GM18951 (cell line): Measurements from ENCODE around the gene TAGLN2.

Experiments used
- POLR2A ChIP-seq: IDR thresholded peaks from 4 replicates; pipeline ENCODE4 v1.6.1; 2011; ENCODE audit warnings: mild to moderate bottlenecking; ENCODE audit not compliant: insufficient read length, insufficient read depth; ENCODE audit errors: extremely low read depth
- in situ Hi-C: fragments of 300-500 bp; cut with MboI; formaldehyde crosslinking; loops from one replicate; pipeline ENCODE4 v1.12.0; 2022; ENCODE audit warnings: low sequenced_read_pairs, mixed read lengths, inconsistent platforms; ENCODE audit not compliant: unreplicated experiment

The TAGLN2 gene

DNA sequence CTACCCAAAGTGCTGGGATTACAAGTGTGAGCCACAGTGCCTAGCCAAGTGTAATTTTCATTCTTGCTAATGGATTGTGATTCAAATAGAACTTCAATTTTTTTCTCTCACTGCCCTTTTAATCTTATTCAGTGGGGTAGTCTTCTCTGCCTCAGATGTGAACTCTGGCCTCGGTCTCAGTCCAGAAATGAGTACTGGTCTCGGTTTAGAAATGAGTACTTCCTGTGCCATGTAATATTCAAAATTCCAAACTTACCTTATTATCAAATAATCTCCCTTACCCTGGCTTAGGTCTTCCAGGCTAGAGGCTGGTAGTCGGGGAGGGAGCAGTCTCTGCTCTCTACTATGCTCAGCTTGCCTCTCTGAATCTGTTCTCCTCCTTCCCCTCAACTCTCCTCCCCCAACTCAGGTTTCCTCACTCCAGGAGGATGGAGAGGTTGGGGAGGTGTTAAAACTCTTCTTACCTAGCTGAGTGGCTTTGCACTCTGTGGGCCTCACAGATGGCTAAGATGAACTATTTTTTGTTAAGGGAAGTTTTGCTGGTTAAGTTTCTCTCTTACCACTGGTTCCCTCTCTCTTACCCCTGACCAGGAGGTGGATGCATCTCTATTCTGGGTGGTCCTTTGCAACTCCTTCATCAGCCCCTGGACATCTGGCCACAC lies 33.5 kb upstream of the TAGLN2 start:
- TF ChIP-seq POLR2A, result no peak
- in situ Hi-C loops, result no loop called here

GRCh38 chr1:159957824-159958268 lies 32.5 kb upstream of the TAGLN2 start:
- TF ChIP-seq POLR2A, result no peak
- in situ Hi-C loops, result no loop called here

DNA sequence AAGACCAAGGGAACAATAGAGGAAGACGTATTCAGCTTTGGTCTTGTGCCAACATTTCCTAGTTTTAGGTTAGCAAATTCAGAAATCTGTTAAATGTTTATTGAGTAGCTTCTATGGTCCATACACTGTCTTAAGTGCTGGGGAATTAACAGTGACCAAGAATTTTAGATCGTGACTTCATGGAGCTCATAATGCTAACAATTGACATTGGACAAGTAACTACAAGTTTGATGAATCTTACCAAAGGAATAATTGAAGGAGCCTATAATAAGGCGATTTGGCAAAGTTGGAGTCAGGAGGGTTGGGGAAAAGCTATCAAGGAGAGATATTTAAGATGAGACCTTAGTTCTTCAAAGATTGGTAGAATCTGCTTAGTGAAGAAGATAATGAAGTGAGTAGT lies 30.1 kb upstream of the TAGLN2 start:
- TF ChIP-seq POLR2A, result no peak
- in situ Hi-C loops, result no loop called here

DNA sequence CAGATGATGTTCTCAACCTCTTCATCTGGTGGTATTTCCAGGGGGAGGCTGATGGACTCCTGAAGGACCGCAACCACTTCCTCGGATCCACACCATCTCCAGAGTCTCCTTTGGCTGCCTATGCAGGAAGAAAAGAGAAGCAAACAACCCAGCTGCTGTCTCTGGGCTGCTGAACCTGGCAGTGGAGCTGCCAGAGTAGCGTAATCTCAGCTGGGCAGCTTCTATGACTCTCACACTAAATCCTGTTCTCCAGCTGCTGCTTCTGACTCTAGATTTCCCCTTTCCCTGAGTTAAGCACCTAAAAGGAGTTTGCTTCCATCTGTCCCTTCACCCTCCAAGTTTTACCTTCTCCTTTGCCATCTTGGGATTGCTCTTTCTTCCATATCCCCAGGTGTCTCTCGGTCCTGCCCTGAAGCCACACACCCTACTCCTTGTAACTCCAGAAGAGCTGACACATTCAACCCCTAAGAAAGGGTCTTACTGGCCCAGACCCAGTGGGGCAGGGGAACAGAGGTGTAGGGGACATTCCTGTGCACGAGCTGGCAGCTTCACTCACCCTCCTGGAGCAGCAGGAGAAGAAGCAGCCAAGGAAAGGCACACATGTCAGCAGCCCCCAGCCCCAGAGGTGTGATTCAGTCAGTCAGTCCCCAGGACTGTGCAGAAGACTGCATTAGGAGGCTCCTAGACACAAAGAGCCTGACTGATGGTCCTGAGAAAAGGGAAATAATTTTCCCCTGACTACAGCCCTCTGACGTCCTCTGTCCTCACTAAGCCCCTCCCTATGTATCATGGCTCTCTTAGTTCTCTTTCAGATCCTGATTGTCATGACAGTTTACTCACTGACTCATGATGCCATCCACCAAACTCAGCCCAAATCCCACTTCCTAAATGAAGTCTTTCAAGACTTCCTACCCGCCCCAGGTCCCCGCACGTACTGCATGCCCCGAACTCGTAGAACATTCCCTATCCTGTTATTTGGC lies 28.5 kb upstream of the TAGLN2 start, which contains the start of gene SLAMF9:
TSS of gene SLAMF9 (minus strand) at position 702 of the 980 bp plus-strand sequence. CDS start at position 602, 100 bp downstream.
- in situ Hi-C loops, result no loop called here

DNA sequence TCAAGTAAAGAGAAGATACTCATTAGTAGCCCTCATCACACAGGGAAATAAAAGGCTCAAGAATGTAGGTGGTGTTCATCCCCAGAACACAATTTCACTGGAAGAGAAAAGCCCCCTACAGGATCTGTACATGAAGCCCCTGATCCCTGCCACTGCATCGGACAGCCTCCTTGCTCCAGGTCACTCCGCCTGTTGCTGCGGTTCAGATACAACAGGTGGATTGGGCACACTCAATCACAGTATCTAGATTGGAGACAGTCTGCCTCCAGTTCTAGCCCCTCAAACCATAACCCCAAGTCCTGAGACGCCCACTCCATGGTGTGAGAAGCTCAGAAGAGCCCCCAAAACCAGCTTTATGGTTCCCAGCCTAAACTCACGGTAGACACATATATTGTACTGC lies 27.6 kb upstream of the TAGLN2 start:
- TF ChIP-seq POLR2A, result no peak
- in situ Hi-C loops, result no loop called here

More for the DNA sequence above, 28.5 kb upstream of the TAGLN2 start, which contains the start of gene SLAMF9:
- no peak for TF ChIP-seq POLR2A

DNA sequence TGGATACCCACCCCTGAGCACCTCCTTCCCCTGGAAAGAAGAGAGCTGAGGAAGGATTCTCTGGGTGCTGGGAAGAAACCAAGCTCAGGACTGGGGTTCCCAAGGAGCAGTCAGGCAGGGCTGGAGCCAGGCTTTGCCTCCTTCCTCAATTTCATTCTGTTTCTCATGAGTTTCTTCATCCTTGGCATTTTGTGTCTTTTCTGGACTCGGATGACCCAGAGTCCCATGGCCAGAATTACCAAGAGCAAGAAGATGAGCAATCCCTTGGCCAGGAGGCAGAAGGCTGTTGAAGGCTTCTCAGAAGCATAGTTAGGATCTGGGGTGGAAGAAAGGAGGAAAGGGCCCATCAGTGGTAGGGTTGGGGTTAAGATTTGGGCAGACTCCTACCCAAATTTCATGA lies 26.2 kb upstream of the TAGLN2 start:
- TF ChIP-seq POLR2A, result no peak
- in situ Hi-C loops, result no loop called here

DNA sequence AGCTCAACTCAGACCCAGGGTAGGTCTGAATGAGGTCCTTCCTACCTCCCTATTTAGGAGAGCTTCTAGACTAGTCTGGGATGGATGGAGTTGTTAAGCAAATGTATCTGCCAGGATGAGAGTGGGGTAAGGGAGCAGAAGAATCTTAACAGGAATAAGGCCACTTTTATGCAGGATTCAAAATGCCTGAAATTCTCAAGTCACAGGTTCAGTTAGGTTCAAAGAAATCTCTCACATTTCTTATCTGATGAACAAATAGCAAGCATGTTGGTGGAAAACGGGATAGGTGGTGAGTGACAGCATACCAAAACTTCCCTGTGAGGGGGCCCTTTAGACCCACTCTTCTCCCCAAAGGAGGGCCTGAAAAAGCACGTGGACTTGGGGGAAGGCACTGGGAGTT lies 25.7 kb upstream of the TAGLN2 start:
- no peak for TF ChIP-seq POLR2A
- in situ Hi-C loops, result no loop called here

DNA sequence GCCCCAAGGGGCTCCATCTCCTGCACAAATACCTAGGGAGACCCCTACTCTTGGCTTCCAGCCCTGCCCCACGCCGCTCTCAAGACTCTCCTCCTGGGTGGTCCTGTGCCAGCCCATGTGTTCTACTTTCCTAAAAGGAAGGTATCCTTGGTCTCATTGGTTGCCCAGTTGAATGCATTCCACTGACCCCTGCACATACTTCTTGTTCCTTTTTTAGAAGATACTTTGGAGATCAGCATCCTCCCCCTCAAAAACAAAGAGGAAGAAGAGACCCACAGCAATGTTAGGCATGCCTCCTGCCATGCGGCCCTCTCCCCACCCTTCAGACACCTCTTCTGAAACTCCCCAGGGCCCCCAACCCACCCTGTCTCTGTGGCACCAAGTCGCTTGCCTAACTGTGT lies 24.7 kb upstream of the TAGLN2 start:
- in situ Hi-C loops, result no loop called here
- no peak for TF ChIP-seq POLR2A

GRCh38 chr1:159949123-159949522 lies 23.8 kb upstream of the TAGLN2 start:
- in situ Hi-C loops, result no loop called here
- TF ChIP-seq POLR2A, result no peak

GRCh38 chr1:159947942-159948341 lies 22.6 kb upstream of the TAGLN2 start:
- no peak for TF ChIP-seq POLR2A
- in situ Hi-C loops, result no loop called here

- no peak for TF ChIP-seq POLR2A
- in situ Hi-C loops, result no loop called here
Observed at GRCh38 chr1:159946242-159947187, 21.2 kb upstream of the TAGLN2 start.

- no peak for TF ChIP-seq POLR2A
- in situ Hi-C loops, result no loop called here
Observed at GRCh38 chr1:159945483-159946241, 20.4 kb upstream of the TAGLN2 start, which contains the start of gene IGSF9. Gene IGSF9 (minus strand): TSS chr1:159945613. CDS start chr1:159943454, 2,159 bp downstream.
